SK-N-MC (cell line): Measurements from ENCODE around the gene RARRES1.

ENCODE experiments used
- DNase-seq: peaks from one replicate; pipeline ENCODE4 v3.0.0-alpha.2; 2011; ENCODE audit warnings: low read depth, low spot score
- H3K27ac ChIP-seq: fragments of 200-600 bp; sonication (generic); 2 replicates; pipeline ENCODE4 v1.5.1; 2016; ENCODE audit warnings: mixed run types
- H3K36me3 ChIP-seq: fragments of 200-600 bp; sonication (generic); 2 replicates; pipeline ENCODE4 v1.6.1; 2017; ENCODE audit warnings: antibody characterized with exemption, low read length, mixed read lengths; ENCODE audit not compliant: insufficient read depth
- H3K4me3 ChIP-seq: fragments of 200-600 bp; sonication (generic); 2 replicates; pipeline ENCODE4 v1.5.1; 2016
- H3K9ac ChIP-seq: fragments of 200-600 bp; sonication (generic); 2 replicates; pipeline ENCODE4 v1.8.0; 2017; ENCODE audit warnings: mixed run types, mixed read lengths; ENCODE audit not compliant: insufficient read length
- H3K9me3 ChIP-seq: fragments of 200-600 bp; sonication (generic); 2 replicates; pipeline ENCODE4 v1.6.1; 2017; ENCODE audit warnings: low read depth, mild to moderate bottlenecking, antibody characterized with exemption, low read length, moderate library complexity, mixed read lengths
- EZH2 ChIP-seq: fragments of 200-600 bp; sonication (generic); IDR thresholded peaks from one replicate; pipeline ENCODE4 v1.6.1; 2017; ENCODE audit warnings: antibody characterized with exemption
- FOXP2 ChIP-seq: optimal IDR thresholded peaks from 2 replicates; pipeline ENCODE3; 2011; ENCODE audit warnings: mild to moderate bottlenecking, moderate library complexity; ENCODE audit not compliant: insufficient read depth; ENCODE audit errors: extremely low read length, control extremely low read depth
- POLR2AphosphoS5 ChIP-seq: IDR thresholded peaks from 2 replicates; pipeline ENCODE4 v1.6.1; 2012; ENCODE audit warnings: mild to moderate bottlenecking, low read depth, low read length, borderline replicate concordance

Gene RARRES1

GRCh38 chr3:158768881-158769543, 36.8 kb upstream of the RARRES1 start:
- Histone ChIP-seq H3K9ac (no peak overlapping the region), H3K9me3 (no peaks in the 10 kb centered on the region), H3K27ac (no peak overlapping the region), H3K4me3 (no peak overlapping the region), H3K36me3 (no peaks in the 10 kb centered on the region)
- DNase-seq, result no peak
- TF ChIP-seq POLR2AphosphoS5, result no peak
- no peak for TF ChIP-seq EZH2
- TF ChIP-seq FOXP2, result no peak

GRCh38 chr3:158768361-158768787, 36.1 kb upstream of the RARRES1 start:
- Histone ChIP-seq H3K27ac (no peak overlapping the region), H3K9ac (no peak overlapping the region), H3K36me3 (no peaks in the 10 kb centered on the region), H3K4me3 (no peak overlapping the region), H3K9me3 (no peaks in the 10 kb centered on the region)
- no peak for TF ChIP-seq FOXP2
- no peak for TF ChIP-seq EZH2
- no peak for TF ChIP-seq POLR2AphosphoS5
- no peak for DNase-seq

GRCh38 chr3:158766364-158766763, 34.1 kb upstream of the RARRES1 start:
- no peak for TF ChIP-seq POLR2AphosphoS5
- no peak for TF ChIP-seq EZH2
- TF ChIP-seq FOXP2, result no peak
- Histone ChIP-seq H3K9ac (no peak overlapping the region), H3K27ac (no peak overlapping the region), H3K4me3 (no peak overlapping the region), H3K9me3 (no peaks in the 10 kb centered on the region), H3K36me3 (no peaks in the 10 kb centered on the region)
- no peak for DNase-seq

- H3K36me3 ChIP-seq, result no peaks in the 10 kb centered on the region
- no peak for TF ChIP-seq FOXP2
- no peak for TF ChIP-seq EZH2
- TF ChIP-seq POLR2AphosphoS5, result no peak
- no peaks in the 10 kb centered on the region for H3K9me3 ChIP-seq
- DNase-seq, result no peak
- H3K9ac ChIP-seq, result no peak overlapping the region
- H3K4me3 ChIP-seq, result no peak overlapping the region
- no peak overlapping the region for H3K27ac ChIP-seq
Measured at GRCh38 chr3:158765518-158766205, 33.4 kb upstream of the RARRES1 start.

- TF ChIP-seq POLR2AphosphoS5 (no peak), FOXP2 (no peak), EZH2 (no peak)
- no peak for DNase-seq
- H3K27ac ChIP-seq, result no peak overlapping the region
Measured at GRCh38 chr3:158763421-158763820, 31.2 kb upstream of the RARRES1 start.

GRCh38 chr3:158762701-158763100, 30.4 kb upstream of the RARRES1 start:
- Histone ChIP-seq H3K27ac (no peak overlapping the region), H3K9me3 (no peaks in the 10 kb centered on the region), H3K9ac (no peak overlapping the region), H3K4me3 (no peak overlapping the region), H3K36me3 (no peaks in the 10 kb centered on the region)
- no peak for TF ChIP-seq POLR2AphosphoS5
- TF ChIP-seq EZH2, result no peak
- no peak for TF ChIP-seq FOXP2
- DNase-seq, result no peak

More at GRCh38 chr3:158763421-158763820, 31.2 kb upstream of the RARRES1 start:
- H3K9me3 ChIP-seq, result no peaks in the 10 kb centered on the region
- H3K9ac ChIP-seq, result no peak overlapping the region
- H3K36me3 ChIP-seq, result no peaks in the 10 kb centered on the region
- no peak overlapping the region for H3K4me3 ChIP-seq

GRCh38 chr3:158761350-158761749, 29.1 kb upstream of the RARRES1 start:
- Histone ChIP-seq H3K9me3 (no peaks in the 10 kb centered on the region), H3K9ac (no peak overlapping the region), H3K36me3 (no peaks in the 10 kb centered on the region), H3K4me3 (no peak overlapping the region), H3K27ac (no peak overlapping the region)
- no peak for TF ChIP-seq POLR2AphosphoS5
- TF ChIP-seq EZH2, result no peak
- no peak for TF ChIP-seq FOXP2
- DNase-seq, result no peak

GRCh38 chr3:158755421-158755820, 23.2 kb upstream of the RARRES1 start:
- Histone ChIP-seq H3K4me3 (no peak overlapping the region), H3K36me3 (no peaks in the 10 kb centered on the region), H3K27ac (no peak overlapping the region), H3K9me3 (no peaks in the 10 kb centered on the region), H3K9ac (no peak overlapping the region)
- TF ChIP-seq FOXP2, result no peak
- TF ChIP-seq EZH2, result no peak
- no peak for TF ChIP-seq POLR2AphosphoS5
- no peak for DNase-seq

GRCh38 chr3:158753854-158754253, 21.6 kb upstream of the RARRES1 start:
- Histone ChIP-seq H3K4me3 (no peak overlapping the region), H3K27ac (no peak overlapping the region), H3K36me3 (no peaks in the 10 kb centered on the region), H3K9ac (no peak overlapping the region), H3K9me3 (no peaks in the 10 kb centered on the region)
- DNase-seq, result no peak
- TF ChIP-seq FOXP2 (no peak), EZH2 (no peak), POLR2AphosphoS5 (no peak)
